ENCODE measurements around the gene GRK1. TPM values are rescaled to one million over a fixed set of nuclear protein-coding genes. Genes with fewer than 3 reads are reported as not detected.

The GRK1 gene
- total and polyA plus RNA-seq, 2 of the 8 experiments (the other 6 are each of a cell fraction or from before 2014, with no cell fraction given): 0.12 TPM; not detected in 1

- TF ChIP-seq PHF8 (conservative IDR thresholded peaks at IDR 0.05; ENCODE audit: low read depth, low read length) (no peak), CHD2 (IDR thresholded peaks at IDR 0.05; ENCODE audit: low read length) (no peak), NANOG (IDR thresholded peaks at IDR 0.05; ENCODE audit: insufficient read depth, low read depth, low read length, poor library complexity, severe bottlenecking) (no peak)
Measured at GRCh38 chr13:113651511-113652403, 15.3 kb upstream of the GRK1 start (continued).
